ENCODE measurements around the gene HDX. TPM values are rescaled to one million over a fixed set of nuclear protein-coding genes. Genes with fewer than 3 reads are reported as not detected.

HDX gene
- polyA plus RNA-seq, 1 donor from 2014 or later = 3.1 TPM

DNA sequence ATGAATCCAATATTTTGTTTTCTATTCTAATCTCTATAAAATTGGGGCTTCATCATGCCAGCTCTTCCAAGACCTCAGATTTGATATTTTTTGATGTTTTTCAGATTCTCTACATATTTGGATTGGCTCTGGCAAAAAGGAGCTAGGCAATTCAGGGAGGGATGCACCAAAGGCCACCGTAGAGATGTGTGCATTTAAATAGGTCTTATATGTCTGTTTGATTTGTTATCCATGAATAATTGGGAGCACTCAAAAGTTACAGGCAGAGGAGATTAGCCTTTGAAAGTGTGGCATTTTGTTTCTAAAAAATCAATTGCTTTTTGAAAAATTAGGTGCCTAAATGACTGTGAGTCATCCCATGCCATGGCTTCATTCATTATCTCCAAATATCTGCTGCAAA is 167.1 kb downstream of the HDX start:
- no peaks in the 10 kb centered on the region for H3F3A ChIP-seq (ENCODE audit: insufficient read depth, low read length, poor library complexity, severe bottlenecking)
- no peaks in the 10 kb centered on the region for H3K27me3 ChIP-seq (ENCODE audit: insufficient read depth, low read depth, low read length)
- H3K4me3 ChIP-seq (ENCODE audit: low read length) = no peak overlapping the region
- no peak overlapping the region for H3K4me2 ChIP-seq (ENCODE audit: low read length)
- H3K27ac ChIP-seq (ENCODE audit: low read length) = no peak overlapping the region
- no peaks in the 10 kb centered on the region for H3K9me2 ChIP-seq (ENCODE audit: insufficient read depth, low read length)
- no peak for TF ChIP-seq MXI1 (conservative IDR thresholded peaks at IDR 0.05; ENCODE audit: poor library complexity, severe bottlenecking)
- no peak for TF ChIP-seq EZH2 (IDR thresholded peaks at IDR 0.05; ENCODE audit: borderline replicate concordance, insufficient read depth, low read length, poor library complexity, severe bottlenecking)
- no peak for TF ChIP-seq POLR2AphosphoS5 (IDR thresholded peaks at IDR 0.05)
- no peak for TF ChIP-seq SMC3 (conservative IDR thresholded peaks at IDR 0.05; ENCODE audit: poor library complexity)
- TF ChIP-seq, protein P1, sequence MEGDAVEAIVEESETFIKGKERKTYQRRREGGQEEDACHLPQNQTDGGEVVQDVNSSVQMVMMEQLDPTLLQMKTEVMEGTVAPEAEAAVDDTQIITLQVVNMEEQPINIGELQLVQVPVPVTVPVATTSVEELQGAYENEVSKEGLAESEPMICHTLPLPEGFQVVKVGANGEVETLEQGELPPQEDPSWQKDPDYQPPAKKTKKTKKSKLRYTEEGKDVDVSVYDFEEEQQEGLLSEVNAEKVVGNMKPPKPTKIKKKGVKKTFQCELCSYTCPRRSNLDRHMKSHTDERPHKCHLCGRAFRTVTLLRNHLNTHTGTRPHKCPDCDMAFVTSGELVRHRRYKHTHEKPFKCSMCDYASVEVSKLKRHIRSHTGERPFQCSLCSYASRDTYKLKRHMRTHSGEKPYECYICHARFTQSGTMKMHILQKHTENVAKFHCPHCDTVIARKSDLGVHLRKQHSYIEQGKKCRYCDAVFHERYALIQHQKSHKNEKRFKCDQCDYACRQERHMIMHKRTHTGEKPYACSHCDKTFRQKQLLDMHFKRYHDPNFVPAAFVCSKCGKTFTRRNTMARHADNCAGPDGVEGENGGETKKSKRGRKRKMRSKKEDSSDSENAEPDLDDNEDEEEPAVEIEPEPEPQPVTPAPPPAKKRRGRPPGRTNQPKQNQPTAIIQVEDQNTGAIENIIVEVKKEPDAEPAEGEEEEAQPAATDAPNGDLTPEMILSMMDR (IDR thresholded peaks at IDR 0.05; ENCODE audit: poor library complexity, severe bottlenecking) = no peak
- TF ChIP-seq RAD21 (conservative IDR thresholded peaks at IDR 0.05) = no peak
- TF ChIP-seq, protein P2, sequence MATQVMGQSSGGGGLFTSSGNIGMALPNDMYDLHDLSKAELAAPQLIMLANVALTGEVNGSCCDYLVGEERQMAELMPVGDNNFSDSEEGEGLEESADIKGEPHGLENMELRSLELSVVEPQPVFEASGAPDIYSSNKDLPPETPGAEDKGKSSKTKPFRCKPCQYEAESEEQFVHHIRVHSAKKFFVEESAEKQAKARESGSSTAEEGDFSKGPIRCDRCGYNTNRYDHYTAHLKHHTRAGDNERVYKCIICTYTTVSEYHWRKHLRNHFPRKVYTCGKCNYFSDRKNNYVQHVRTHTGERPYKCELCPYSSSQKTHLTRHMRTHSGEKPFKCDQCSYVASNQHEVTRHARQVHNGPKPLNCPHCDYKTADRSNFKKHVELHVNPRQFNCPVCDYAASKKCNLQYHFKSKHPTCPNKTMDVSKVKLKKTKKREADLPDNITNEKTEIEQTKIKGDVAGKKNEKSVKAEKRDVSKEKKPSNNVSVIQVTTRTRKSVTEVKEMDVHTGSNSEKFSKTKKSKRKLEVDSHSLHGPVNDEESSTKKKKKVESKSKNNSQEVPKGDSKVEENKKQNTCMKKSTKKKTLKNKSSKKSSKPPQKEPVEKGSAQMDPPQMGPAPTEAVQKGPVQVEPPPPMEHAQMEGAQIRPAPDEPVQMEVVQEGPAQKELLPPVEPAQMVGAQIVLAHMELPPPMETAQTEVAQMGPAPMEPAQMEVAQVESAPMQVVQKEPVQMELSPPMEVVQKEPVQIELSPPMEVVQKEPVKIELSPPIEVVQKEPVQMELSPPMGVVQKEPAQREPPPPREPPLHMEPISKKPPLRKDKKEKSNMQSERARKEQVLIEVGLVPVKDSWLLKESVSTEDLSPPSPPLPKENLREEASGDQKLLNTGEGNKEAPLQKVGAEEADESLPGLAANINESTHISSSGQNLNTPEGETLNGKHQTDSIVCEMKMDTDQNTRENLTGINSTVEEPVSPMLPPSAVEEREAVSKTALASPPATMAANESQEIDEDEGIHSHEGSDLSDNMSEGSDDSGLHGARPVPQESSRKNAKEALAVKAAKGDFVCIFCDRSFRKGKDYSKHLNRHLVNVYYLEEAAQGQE (IDR thresholded peaks at IDR 0.05; ENCODE audit: borderline replicate concordance) = no peak
- no peak for TF ChIP-seq EP300 (conservative IDR thresholded peaks at IDR 0.05; ENCODE audit: poor library complexity, severe bottlenecking)
- TF ChIP-seq TAF1 (IDR thresholded peaks at IDR 0.05; ENCODE audit: low read depth) = no peak
- no peaks in the 10 kb centered on the region for H3K79me2 ChIP-seq (replicated peaks; ENCODE audit: insufficient read depth, low read length)
- H3K36me3 ChIP-seq (ENCODE audit: insufficient read depth, low read length) = no peaks in the 10 kb centered on the region
- H4K20me1 ChIP-seq (ENCODE audit: insufficient read depth) = no peaks in the 10 kb centered on the region
- H3K9me3 ChIP-seq (ENCODE audit: low read length) = no peaks in the 10 kb centered on the region
- H2AFZ ChIP-seq (ENCODE audit: low read depth, low read length) = no peak overlapping the region
- H3K9ac ChIP-seq (ENCODE audit: low read length) = no peak overlapping the region

DNA sequence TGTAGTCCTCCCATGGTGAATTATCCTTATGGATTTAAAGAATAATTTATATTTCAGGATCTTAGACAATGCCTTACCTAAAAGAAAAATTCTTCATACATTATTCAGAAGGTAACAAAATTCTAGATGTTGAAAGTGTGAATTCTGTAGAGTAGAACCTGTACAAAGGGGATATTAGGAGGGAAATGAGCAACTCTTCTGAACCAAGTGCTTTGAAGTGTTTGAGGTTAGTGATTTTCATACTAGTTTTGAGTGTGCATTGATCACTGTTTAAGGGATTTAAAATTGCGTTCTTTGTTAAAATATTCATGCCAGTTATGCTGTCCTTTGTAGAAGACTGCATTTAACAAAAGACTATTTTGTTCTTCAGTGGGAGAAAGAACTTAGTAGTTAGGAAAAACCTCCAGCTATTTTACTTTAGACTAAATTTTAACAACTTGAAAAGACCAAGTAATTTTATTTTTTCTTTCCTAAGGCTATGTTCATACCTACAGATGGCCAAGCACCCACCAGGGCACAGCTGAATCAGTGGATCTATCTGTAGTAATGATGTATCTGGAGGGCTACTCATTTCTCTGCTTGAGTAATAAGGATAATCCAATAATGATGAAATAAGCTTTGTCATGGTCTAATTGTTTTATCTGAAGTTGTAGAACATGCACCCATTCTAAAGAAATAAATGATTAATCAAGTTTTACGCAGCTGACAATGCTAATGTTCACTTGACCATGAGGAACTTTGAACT is 180.0 kb downstream of the HDX start:
- H3K9ac ChIP-seq (ENCODE audit: low read length) = no peak overlapping the region
- H3K36me3 ChIP-seq (ENCODE audit: insufficient read depth, low read length) = no peaks in the 10 kb centered on the region
- no peak overlapping the region for H2AFZ ChIP-seq (ENCODE audit: low read depth, low read length)
- no peaks in the 10 kb centered on the region for H3K9me3 ChIP-seq (ENCODE audit: low read length)
- no peaks in the 10 kb centered on the region for H3F3A ChIP-seq (ENCODE audit: insufficient read depth, low read length, poor library complexity, severe bottlenecking)
- no peak overlapping the region for H3K4me3 ChIP-seq (ENCODE audit: low read length)
- no peaks in the 10 kb centered on the region for H3K79me2 ChIP-seq (replicated peaks; ENCODE audit: insufficient read depth, low read length)
- no peaks in the 10 kb centered on the region for H3K27me3 ChIP-seq (ENCODE audit: insufficient read depth, low read depth, low read length)
- TF ChIP-seq RAD21 (conservative IDR thresholded peaks at IDR 0.05) = no peak
- no peak for TF ChIP-seq MXI1 (conservative IDR thresholded peaks at IDR 0.05; ENCODE audit: poor library complexity, severe bottlenecking)
- TF ChIP-seq EP300 (conservative IDR thresholded peaks at IDR 0.05; ENCODE audit: poor library complexity, severe bottlenecking) = no peak
- TF ChIP-seq, protein P2 (IDR thresholded peaks at IDR 0.05; ENCODE audit: borderline replicate concordance) = no peak
- no peak for TF ChIP-seq TAF1 (IDR thresholded peaks at IDR 0.05; ENCODE audit: low read depth)
- TF ChIP-seq EZH2 (IDR thresholded peaks at IDR 0.05; ENCODE audit: borderline replicate concordance, insufficient read depth, low read length, poor library complexity, severe bottlenecking) = no peak
- no peak for TF ChIP-seq SMC3 (conservative IDR thresholded peaks at IDR 0.05; ENCODE audit: poor library complexity)
- TF ChIP-seq, protein P1 (IDR thresholded peaks at IDR 0.05; ENCODE audit: poor library complexity, severe bottlenecking) = no peak
- no peak for TF ChIP-seq POLR2AphosphoS5 (IDR thresholded peaks at IDR 0.05)
- H3K27ac ChIP-seq (ENCODE audit: low read length) = no peak overlapping the region
- H3K4me2 ChIP-seq (ENCODE audit: low read length) = no peak overlapping the region
- no peaks in the 10 kb centered on the region for H4K20me1 ChIP-seq (ENCODE audit: insufficient read depth)
- no peaks in the 10 kb centered on the region for H3K9me2 ChIP-seq (ENCODE audit: insufficient read depth, low read length)

Measured in neural cell (in vitro differentiated cells).